HG02798 (cell line): ENCODE measurements around the gene RBM45.
A peak's percentile ranks its signal among the peaks of the same experiment; 100 is the strongest.
"Not testable (repeated sequence)": the region's sequence is repeated elsewhere in the genome, so short reads cannot be mapped to it uniquely, and the experiment has no call there.

Experiments used
- ATAC-seq: cut with Tn5 transposase; IDR thresholded peaks from one replicate; pipeline ENCODE4 v1.9.1; 2021; ENCODE audit warnings: mild to moderate bottlenecking; ENCODE audit not compliant: unreplicated experiment, poor library complexity

RBM45 gene

DNA sequence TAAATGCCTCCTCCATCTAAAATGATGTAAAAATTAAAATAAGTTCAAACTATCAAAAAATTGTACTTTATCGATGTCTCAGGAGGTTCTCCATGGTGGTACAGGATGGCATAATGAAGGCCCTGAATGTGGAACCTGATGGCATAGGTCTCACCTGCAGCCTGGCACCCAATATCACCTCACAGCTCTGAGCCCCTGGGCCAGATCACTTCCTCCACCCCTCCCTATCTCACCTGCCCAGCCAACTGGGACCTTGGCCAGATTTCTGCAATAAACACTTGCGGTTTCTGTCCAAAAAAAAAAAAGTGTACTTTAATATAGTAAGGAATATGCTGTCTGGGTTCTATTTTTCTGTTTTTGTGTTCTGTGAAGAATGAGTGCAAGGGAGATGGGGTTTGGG lies 6.7 kb upstream of the RBM45 start:
- ATAC-seq = no peak

DNA sequence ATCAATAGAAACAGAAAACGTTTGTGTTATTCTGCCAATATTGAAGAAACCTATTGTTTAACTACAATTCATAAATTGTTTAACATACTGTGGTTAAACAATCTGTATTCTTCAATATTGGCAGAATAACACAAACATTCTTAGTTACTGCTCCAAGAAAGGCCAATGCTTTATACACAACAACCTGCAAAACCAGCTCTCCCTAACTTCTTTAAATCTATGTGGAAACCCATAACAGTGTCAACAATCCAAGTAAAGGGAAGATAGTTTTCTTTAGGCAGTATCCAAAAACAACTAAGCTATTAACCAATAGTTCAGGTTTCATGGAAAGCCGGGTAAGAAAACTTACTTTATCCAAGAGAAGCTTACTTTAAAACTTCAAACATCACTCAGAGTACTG lies 6.2 kb upstream of the RBM45 start:
- ATAC-seq = no peak

DNA sequence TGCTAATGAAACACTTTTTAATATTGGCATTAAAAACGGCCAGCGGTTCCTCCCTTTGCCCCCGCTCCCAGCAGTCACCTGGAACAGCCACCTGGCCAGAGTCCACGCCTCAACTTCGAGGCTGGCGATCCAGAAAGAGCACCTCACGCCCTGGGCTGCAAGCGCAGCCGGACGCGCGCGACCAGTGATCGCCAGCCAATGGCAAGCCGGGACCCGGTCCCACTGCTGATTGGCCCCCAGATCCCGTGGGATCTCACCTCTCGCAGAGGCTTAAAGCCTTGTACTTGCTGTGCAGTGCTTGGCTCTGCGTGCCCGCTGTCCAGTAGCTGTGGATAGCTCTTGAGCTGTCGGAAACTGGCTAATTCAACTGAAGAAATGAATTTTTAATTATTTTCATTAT lies 4.1 kb upstream of the RBM45 start:
- ATAC-seq = no peak

DNA sequence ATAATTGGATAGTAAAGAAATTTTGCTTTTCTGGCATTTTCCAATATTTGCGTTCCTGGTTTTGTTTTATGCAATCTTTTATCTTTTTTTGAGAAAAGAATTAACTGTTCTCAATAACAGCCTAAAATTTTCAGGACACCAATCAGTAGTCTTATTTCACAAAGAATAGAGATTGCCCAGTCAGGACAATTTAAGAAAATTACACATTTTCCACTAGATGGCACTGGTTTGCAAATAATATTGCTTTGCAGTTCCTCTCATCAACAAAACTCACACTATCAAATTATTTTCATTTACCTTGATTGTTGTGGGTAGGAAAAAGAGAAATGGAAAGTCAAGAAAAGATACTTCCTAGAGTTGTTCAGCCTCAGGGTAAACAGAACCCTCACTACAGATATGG lies 2.4 kb upstream of the RBM45 start:
- ATAC-seq = no peak

DNA sequence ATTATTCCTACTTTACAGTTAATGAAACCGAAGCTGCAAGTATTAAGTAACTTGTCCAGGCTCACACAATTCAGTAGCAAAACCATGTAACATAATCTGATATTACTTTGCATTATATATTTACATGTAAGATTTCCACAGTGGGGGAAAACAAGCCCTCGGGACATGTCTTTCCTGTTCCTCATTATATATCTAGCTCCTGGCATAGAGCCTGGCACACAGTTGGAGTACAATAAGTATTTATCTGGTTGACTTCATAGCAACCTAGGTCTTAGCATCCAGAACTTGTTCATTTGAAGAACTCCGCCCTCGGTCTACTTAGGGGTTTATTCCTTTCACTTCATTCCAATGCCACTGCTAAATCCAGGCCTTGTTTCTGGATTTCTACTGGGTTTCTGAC lies 1.6 kb upstream of the RBM45 start:
- no peak for ATAC-seq

DNA sequence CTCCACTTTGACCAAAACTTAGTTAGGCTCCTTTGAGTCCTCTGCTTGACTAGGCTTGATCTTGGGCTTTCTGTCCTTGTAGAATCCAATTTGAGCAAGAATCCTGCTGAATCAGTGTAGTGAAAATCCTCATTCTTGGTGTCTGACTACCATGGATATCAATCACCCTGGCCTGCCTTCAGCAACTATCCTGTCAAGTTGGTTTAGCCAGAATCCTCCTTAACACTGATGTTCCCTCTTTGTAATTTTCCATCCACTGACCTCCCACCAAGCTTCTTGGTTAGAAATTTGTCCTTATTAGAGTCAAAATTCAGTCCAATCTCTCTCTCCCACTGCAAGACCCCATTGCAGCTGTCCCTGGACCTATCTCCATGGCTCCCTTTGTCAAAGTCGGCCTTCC lies 494 bp upstream of the RBM45 start:
- no peak for ATAC-seq

DNA sequence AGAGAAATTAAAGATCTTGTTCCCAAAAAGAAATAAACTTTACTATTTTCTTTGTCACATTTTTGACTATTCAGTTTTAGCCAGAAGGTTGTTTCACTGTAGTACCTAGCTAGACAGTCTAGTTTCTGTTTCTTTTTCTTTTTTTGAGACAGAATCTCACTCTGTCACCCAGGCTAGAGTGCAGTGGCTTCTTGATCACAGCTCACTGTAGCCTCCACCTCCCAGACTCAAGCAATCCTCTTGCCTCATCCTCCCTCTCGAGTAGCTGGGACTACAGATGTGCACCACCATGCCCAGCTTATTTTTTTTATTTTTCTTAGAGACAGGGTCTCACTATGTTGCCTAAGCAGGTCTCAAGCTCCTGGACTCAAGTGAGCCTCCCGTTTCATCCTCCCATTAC lies 2.2 kb downstream of the RBM45 start:
- ATAC-seq = peak; percentile 54

DNA sequence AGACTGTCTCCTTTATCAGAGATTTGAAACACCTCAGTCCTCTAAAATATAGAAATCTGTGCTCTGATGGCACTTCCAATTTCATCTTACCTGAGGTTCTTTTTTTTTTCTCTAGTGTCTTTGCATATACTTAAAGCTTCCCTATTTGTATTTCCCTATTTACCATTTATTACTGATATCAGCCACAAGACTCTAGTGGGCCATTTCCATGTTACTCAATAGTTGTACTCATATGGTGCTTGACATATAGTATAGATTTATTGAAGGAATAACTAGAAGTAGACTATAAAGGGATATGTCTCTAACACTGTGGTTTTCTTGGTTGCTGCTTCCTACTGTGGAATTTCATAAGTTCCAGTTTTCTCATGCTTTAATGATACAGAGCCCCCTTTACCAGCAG lies 3.0 kb downstream of the RBM45 start:
- ATAC-seq = no peak

DNA sequence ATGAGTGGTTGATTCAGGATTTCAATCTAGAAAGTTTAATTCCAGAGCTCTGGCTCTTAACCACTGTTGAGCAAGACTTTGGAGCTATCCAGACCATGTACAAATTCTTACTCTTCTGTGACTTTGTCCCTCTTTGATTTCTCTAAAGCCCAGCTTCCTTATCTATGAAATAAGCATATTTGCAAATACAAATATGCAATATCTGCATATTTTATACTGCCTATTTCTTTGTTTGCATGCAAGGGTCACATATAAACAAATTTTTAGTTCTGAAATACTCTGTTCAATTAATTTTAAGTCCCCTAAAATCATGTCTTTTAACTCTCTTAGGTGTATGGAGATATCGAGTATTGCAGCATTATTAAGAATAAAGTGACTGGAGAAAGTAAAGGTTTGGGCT lies 5.5 kb downstream of the RBM45 start:
- ATAC-seq = no peak

DNA sequence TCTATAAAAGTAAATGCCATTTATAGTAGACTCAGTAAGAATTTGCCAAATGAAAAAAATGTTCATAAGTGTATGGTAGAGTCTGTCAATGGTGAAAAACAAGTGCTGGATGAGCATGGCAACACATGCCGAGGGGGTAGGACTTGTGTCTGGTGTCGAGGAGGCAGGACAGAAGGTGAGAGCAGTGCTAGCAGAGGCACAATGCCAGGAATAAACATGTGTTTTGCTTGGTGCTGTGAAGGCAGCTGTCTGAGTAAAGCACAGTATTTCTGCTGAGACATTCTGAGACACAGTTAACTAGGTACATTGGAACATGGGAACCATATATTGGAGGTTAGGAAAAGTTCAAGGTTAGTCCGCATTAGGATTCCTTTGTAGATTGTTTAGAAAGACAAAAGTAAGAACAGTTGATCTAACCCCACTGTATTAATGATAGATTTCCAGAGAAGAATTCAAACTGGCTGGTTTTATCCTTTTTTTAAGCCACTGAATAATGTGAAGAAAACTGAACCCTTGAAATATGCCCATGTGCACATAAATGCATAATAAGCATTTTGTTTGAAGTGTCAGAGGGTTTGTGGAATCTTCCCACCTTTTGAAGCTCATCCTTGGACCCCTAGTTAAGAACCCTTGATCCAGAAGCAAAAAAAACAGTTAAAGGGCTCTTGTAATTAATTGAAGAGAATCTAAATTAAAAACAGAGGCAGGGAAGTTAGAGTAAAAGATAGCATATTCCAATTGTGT lies 7.1 kb downstream of the RBM45 start:
- no peak for ATAC-seq

DNA sequence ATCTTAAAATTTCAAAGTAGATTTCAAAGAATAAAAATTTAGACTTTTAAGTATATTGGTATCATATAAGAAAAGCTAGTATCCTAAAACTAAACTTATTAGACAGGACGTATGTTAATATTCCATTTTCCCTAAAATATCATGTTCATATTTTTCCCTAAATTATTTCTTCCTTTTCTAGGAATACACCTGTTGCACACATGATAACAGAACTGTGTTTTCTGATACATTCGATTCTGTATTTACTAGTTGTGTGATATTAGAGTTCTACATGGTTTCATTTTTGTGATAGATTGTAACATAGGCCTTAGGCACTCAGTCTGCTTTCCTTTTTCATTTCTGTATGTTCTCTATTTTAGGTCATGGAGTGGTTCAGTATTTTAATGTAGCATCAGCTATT lies 10.9 kb downstream of the RBM45 start:
- ATAC-seq = no peak

DNA sequence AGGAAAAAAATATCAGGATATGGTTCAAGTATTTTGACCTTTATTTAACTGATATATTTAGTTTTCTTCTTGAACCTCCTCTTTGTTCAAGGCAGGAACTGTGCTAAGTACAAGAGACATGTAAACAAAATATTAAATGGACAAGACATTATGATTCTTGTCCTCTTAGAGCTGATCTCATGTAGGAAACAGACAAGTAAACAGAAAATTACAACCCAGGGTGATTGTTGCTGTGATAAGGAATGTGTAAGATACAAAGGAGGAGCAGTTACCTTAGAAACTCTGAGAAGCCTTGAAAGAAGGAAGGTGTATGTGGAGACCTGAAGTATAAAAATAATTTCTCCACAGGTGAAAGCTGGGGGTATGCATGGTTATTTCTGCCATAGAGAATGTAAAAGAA lies 12.9 kb downstream of the RBM45 start:
- ATAC-seq = no peak

DNA sequence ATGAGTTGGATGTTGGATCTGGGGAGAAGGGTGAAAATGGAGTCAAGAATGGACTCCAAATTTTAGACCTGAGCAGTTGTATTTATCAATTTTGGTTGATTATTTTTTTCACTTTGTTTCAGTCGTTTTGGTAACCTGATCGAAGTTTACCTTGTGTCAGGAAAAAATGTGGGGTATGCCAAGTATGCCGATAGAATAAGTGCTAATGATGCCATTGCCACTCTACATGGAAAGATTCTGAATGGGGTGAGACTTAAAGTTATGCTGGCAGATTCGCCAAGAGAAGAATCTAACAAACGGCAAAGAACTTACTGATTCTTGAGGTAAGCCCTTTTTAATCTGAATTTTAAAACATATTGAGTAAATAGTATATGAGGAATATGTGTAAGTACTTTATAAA lies 13.6 kb downstream of the RBM45 start:
- ATAC-seq = no peak

DNA sequence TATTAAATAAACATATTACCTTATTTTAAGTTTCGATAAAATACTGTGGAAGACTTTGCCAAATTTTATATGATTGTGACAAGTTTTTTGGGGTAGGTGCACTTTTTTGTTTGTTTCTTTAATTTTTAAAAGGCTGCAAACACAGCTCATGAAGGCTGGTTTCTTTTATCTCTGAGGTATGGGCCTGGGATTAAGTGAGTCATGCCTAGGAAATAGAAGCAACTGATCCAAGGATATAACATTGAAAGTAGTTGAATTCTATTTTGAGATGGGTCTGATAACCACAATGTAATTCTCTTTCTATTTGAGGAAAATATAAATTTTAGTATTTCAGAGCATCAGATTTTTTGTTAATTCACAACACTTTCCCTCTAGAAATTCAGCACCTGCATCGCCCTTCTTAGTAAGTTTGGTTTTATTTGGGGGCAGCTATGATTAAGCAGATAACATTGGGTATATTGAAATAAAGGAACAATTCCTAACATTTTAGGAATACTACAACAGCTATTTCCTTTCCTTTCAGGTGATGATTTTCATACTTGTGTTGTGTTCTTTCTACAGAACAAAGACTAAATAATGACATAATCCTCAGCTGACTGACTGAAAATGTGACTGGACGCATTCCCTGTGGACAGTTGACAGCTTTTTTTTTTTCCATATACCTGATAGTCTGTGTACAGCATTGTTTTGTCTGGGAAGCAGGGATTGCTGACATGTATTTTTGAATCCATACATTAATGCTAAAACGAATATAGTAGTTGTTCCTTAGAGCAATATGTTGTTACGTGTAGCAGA lies 16.8 kb downstream of the RBM45 start:
- no peak for ATAC-seq

DNA sequence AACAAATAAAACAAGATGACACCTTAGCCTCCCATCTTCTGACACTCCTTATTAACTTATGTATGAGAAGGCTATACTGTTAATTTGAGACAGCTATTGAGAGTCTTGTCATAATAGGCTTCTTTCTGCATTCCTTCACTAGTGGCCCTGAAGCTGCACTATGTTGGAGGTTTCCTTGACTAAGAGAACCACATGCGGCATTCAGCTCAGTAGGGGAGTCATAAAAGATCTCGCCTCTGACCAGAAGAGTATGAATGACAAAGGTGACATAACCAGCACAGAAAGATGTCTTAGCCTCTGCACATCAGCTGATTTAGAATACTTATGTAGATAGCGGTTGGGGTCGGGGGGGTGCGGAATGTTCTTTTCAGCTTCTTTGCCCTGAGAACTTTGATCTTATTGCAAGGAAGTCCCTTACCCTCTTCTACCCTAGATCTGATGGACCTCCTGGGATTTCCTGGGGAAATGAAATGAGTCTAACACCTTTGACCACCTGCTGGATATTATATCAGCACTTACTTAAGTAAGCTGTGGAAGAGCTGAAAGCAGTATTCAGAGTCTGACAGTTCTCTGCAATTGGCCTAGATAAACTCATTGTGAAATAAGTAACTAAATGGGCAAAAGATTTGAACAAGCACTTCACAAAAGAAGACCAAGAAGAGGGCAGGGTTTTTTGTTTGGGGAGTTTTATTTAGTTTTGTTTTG lies 24.2 kb downstream of the RBM45 start:
- ATAC-seq = no peak

DNA sequence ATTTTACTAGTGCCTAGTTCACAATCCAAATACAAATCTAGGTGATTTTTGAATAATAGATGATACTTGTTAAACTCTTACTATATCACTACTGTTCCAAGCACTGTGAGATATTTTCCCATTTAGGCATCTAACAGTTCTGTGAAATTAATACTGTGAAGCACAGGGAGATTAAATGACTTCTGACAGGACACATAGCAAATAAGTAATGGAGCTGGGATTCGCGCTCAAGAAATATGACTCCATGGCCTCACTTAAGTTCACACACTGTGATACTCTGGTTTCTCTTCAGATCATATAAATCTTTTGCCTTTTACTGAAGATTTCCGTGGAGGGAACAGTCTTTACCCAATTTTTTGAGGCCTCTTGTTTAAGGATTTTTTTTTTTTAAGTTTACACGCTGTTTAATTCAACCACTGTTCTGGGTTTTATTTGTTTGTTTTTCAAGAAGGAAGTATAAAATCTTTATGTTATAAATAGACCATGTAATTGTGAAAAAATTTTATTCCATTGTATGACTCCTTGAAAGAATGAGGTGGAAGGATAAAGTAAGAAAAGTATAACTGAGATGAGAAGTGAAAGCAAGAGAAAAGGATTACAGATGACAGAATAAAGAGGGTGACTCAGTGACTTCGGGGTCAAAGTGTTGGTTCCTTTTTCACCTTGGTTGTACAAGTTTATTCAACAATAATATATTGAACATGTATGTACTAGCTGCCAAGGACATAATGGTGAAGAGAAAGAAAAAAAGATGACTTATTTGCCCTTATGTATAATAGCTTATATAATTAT lies 30.2 kb downstream of the RBM45 start:
- ATAC-seq = no peak

DNA sequence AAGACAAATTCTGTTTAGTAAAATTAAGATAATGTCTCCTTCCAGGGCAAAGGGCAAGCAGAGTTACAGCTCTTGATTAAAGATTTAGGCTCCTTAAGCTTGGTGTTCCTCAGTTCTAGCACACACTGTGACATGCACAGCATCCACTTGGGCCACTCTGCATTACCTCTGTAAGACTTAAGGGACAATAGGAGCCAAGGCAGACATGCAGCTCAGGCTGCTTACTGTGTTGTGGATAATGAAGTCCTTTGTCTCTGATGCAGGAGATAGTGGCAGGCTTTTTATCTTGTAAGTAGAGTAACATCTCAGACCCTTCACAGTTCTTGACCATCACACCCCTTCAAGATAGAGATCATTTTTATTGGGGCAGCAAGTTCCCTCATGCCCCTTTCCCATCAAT lies 31.2 kb downstream of the RBM45 start:
- no peak for ATAC-seq

DNA sequence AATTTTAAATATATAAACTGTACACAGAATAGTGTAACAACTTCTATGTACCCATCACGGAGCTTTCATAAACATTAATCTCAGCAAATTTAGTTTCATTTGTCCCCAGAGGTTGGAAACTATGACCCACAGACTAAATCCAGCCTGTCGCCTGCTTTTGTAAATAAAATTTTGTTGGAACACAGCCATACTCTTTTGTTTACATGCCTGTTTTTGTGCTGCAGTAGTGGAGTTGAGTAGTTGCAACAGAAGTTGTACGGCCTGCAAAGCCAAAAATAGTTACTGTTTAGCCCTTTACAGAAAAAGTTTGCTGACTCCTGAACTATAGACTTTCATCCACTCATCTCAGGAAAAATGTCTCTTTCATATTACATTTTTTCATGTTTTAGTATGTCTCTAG lies 39.8 kb downstream of the RBM45 start:
- ATAC-seq = no peak

DNA sequence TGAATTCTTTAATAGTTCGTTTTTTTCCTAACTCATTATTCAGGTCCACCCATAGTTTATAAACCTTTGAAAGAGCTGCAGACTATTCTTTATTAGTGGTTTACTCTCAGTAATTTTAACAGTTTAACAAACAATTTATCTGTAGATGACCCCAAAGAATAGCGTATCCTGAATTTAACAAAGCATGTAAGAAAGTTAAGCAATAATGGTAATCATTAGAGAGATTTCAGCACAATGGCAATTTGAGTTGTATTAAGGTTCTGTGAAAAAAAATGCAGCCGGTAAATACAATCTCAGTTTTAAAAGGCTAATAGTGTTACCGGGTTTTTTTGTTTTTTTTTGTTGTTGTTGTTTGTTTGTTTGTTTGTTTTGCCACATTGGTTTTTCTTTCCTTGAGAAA lies 40.3 kb downstream of the RBM45 start:
- no peak for ATAC-seq

DNA sequence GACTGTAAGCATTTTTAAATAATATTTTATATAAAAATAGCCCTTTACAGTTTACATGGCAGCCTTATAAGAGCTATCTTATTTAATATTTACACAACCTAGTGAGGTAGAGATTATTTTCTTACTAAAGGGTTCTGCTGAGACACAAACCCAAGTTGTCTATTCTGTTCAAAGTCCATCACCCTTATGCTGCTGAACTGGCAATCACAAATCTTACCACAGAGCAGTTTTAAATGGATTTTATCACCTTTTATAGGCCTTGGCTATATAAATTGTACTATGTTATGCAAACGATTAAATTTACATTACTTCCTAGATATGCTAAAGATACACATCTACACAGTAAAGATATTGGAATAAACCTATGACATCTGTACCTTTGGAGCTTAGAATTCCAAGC lies 40.7 kb downstream of the RBM45 start:
- no peak for ATAC-seq

DNA sequence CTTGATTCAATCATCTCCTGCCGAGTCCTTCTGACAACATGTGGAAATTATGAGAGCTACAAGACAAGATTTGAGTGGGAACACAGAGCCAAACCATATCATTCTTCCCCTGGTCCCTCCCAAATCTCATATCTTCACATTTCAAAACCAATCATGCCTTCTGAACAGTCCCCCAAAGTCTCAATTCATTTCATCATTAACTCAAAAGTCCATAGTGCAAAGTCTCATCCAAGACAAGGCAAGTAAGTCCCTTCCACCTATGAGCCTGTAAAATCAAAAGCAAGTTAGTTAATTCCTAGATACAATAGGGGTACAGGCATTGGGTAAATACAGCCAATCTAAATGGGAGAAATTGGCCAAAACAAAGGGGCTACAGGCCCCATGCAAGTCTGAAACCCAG lies 41.6 kb downstream of the RBM45 start:
- not testable (repeated sequence) for ATAC-seq
